A549 (cell line): ENCODE measurements around the gene LRP4. TPM values are rescaled to one million over a fixed set of nuclear protein-coding genes. Genes with fewer than 3 reads are reported as not detected.

ENCODE experiments used
- ATAC-seq, 2 experiments: fragments of 200-7000 bp in 1 of 2; fragments of >200 bp in 1 of 2; cut with Nextera tagmentation in 1 of 2; cut with Tn5 transposase in 1 of 2; 3 replicates each; pipeline versions ENCODE4 v1.8.0 to v1.9.1; 2018 to 2020; ENCODE audit warnings: mild to moderate bottlenecking in 1 of 2, moderate library complexity in 1 of 2
- CTCF ChIA-PET: fragments of 300-600 bp; sonication (Branson Sonifier 250); formaldehyde crosslinking; extraction: SDS; loops from one replicate; lab custom pipeline; 2021; ENCODE audit warnings: antibody characterized with exemption, inconsistent platforms; lab: Yijun Ruan, JAX
- POLR2A ChIA-PET: fragments of 350-600 bp; formaldehyde crosslinking; extraction: SDS; loops from one replicate; lab custom pipeline; 2021; ENCODE audit warnings: antibody characterized with exemption, inconsistent platforms; lab: Yijun Ruan, JAX
- DNase-seq, 2 experiments: peaks; one replicate each; pipeline versions ENCODE4 v3.0.0 to v3.0.0-alpha.2; 2011 to 2016; ENCODE audit warnings: low read depth in 1 of 2, low spot score in 1 of 2
- FAIRE-seq: peaks from 2 replicates; lab custom pipeline; 2011; peaks lifted over from hg19 to GRCh38; lab: Jason Lieb, UNC
- H3K27ac ChIP-seq, 2 experiments: fragments of >200 bp; sonication (Bioruptor Twin); formaldehyde crosslinking; 3 replicates each; pipeline ENCODE4 v1.5.1; 2016 to 2017
- H3K4me1 ChIP-seq: fragments of >200 bp; sonication (Bioruptor Twin); formaldehyde crosslinking; 3 replicates; pipeline ENCODE4 v1.6.1; 2016
- H3K4me2 ChIP-seq: fragments of >200 bp; sonication (Bioruptor Twin); formaldehyde crosslinking; 3 replicates; pipeline ENCODE4 v1.6.1; 2016
- H3K4me3 ChIP-seq: fragments of >200 bp; sonication (Bioruptor Twin); formaldehyde crosslinking; 3 replicates; pipeline ENCODE4 v1.5.1; 2016
- H3K9me3 ChIP-seq: fragments of >200 bp; sonication (Bioruptor Twin); formaldehyde crosslinking; 3 replicates; pipeline ENCODE4 v1.6.1; 2016
- BCL3 ChIP-seq: fragments of >200 bp; sonication (Bioruptor Twin); formaldehyde crosslinking; IDR thresholded peaks from 3 replicates; pipeline ENCODE4 v1.6.1; 2016
- CBX8 ChIP-seq: fragments of 200-600 bp; sonication (generic); IDR thresholded peaks from 2 replicates; pipeline ENCODE4 v1.6.1; 2016
- CHD2 ChIP-seq: fragments of 150-350 bp; IDR thresholded peaks from 2 replicates; pipeline ENCODE4 v1.6.1; 2014; ENCODE audit warnings: low read length; ENCODE audit not compliant: partially characterized antibody
- CHD4 ChIP-seq: fragments of 200-600 bp; sonication (generic); IDR thresholded peaks from 2 replicates; pipeline ENCODE4 v1.6.1; 2016; ENCODE audit warnings: antibody characterized with exemption, mild to moderate bottlenecking, borderline replicate concordance
- EHF ChIP-seq: fragments of 250-450 bp; sonication (Bioruptor Pico); IDR thresholded peaks from 2 replicates; pipeline ENCODE4 v1.5.0; 2020; ENCODE audit warnings: mild to moderate bottlenecking
- EHMT2 ChIP-seq: fragments of 200-600 bp; sonication (generic); IDR thresholded peaks from 2 replicates; pipeline ENCODE4 v1.6.1; 2016; ENCODE audit warnings: antibody characterized with exemption, low read depth, mild to moderate bottlenecking, moderate library complexity
- HES2 ChIP-seq: fragments of >200 bp; sonication (Bioruptor Twin); formaldehyde crosslinking; IDR thresholded peaks from 2 replicates; pipeline ENCODE4 v1.6.1; 2016
- HEYL ChIP-seq: fragments of 250-450 bp; sonication (Bioruptor Pico); IDR thresholded peaks from 2 replicates; pipeline ENCODE4 v1.8.0; 2021; ENCODE audit warnings: mild to moderate bottlenecking, moderate library complexity
- JUNB ChIP-seq: fragments of >200 bp; sonication (Bioruptor Twin); formaldehyde crosslinking; IDR thresholded peaks from 2 replicates; pipeline ENCODE4 v1.6.1; 2016
- KDM1A ChIP-seq: fragments of 200-600 bp; sonication (generic); IDR thresholded peaks from 2 replicates; pipeline ENCODE4 v1.6.1; 2016; ENCODE audit warnings: low read depth, mild to moderate bottlenecking
- MAX ChIP-seq: IDR thresholded peaks from 2 replicates; pipeline ENCODE4 v1.6.1; 2012
- MYC ChIP-seq: IDR thresholded peaks from 2 replicates; pipeline ENCODE4 v1.6.1; 2012; ENCODE audit warnings: mild to moderate bottlenecking, inconsistent platforms, low read length, improper control_type of control experiment, borderline replicate concordance
- RAD21 ChIP-seq, 2 experiments: fragments of >200 bp in 1 of 2; sonication (Bioruptor Twin) in 1 of 2; formaldehyde crosslinking in 1 of 2; IDR thresholded peaks in 1 of 2; conservative IDR thresholded peaks in 1 of 2; 2 replicates in 1 of 2; 3 replicates in 1 of 2; pipeline ENCODE4 v1.6.1; 2012 to 2018; ENCODE audit warnings: inconsistent platforms in 1 of 2
- RARB ChIP-seq: fragments of 250-450 bp; sonication (Bioruptor Pico); IDR thresholded peaks from 2 replicates; pipeline ENCODE4 v1.8.0; 2021; ENCODE audit warnings: mild to moderate bottlenecking, moderate library complexity
- SMC3 ChIP-seq: fragments of >200 bp; sonication (Bioruptor Twin); formaldehyde crosslinking; IDR thresholded peaks from 3 replicates; pipeline ENCODE4 v1.6.1; 2018; ENCODE audit warnings: inconsistent platforms
- SREBF2 ChIP-seq: fragments of 450-650 bp; IDR thresholded peaks from 2 replicates; pipeline ENCODE4 v1.6.1; 2014; ENCODE audit warnings: mild to moderate bottlenecking, moderate library complexity
- ZNF302 ChIP-seq: fragments of 250-450 bp; sonication (Bioruptor Pico); IDR thresholded peaks from 2 replicates; pipeline ENCODE4 v1.9.0; 2021; ENCODE audit warnings: inconsistent platforms, mild to moderate bottlenecking, moderate library complexity
- WGBS: methylation state at CpG from one replicate; pipeline ENCODE4 v1.1.6; 2017; ENCODE audit errors: missing lambda C conversion rate; 5-methylcytosine and 5-hydroxymethylcytosine counted together
- polyA plus RNA-seq, 4 experiments: library from polyadenylated mRNA; depleted of rRNA in 3 of 4; stranded (reverse); fragments of >200 nt; fragmentation: RNase III in 1 of 4; extraction: RNeasy Plus Mini Kit Qiagen cat#74134 plus additional on column Dnase treatment in 1 of 4; gene quantifications; 2 replicates in 3 of 4; 3 replicates in 1 of 4; pipeline ENCODE4 v1.2.3, GENCODE V29; 2011 to 2017
- TF ChIP-seq, protein P1 (sequence below): IDR thresholded peaks from 2 replicates; pipeline ENCODE4 v1.6.1; 2012; ENCODE audit warnings: low read depth, borderline replicate concordance

The LRP4 gene
- polyA plus RNA-seq, 2 of the 4 experiments (the other 2 are of a cell fraction): 4.0 to 6.4 TPM

GRCh38 chr11:46917762-46918082 lies 628 bp downstream of the LRP4 start:
- WGBS: under 1% methylated on average over 20 of the region's 22 CpGs
- H3K4me2 ChIP-seq: peak overlapping the region; percentile 96
- H3K27ac ChIP-seq: peak overlapping the region; percentile 68 to 85
- peaks cover 21% of the 10 kb centered on the region for H3K4me1 ChIP-seq
- ATAC-seq (peak in 1 of 2 experiments; percentile 6; a peak in 3 of 6 replicates), FAIRE-seq (no peak), DNase-seq (no peak)
- H3K4me3 ChIP-seq: peak overlapping the region; percentile 55
- POLR2A ChIA-PET: interaction anchor here (0.6 to 0.8 kb wide), 2 partner anchors 235 to 845 kb away, joined by 3 to 5 read pairs; no protein-coding TSS in a partner anchor
- no peaks in the 10 kb centered on the region for H3K9me3 ChIP-seq
- CTCF ChIA-PET: interaction anchor here (1.0 to 8.2 kb wide), 6 partner anchors 12 to 243 kb away, joined by 3 to 103 read pairs (median 7); no protein-coding TSS in a partner anchor
- TF ChIP-seq MYC (no peak), ZNF302 (CRISPR knock-in tag) (no peak), HES2 (no peak), SREBF2 (no peak), BCL3 (no peak), HEYL (CRISPR knock-in tag) (no peak), EHMT2 (no peak), RARB (CRISPR knock-in tag) (no peak), CHD2 (no peak), KDM1A (no peak)

- POLR2A ChIA-PET: interaction anchor here (0.6 to 1.4 kb wide), 5 partner anchors 19 to 846 kb away, joined by 3 to 5 read pairs (median 3); partner anchors contain the start of gene CSTPP1
- CTCF ChIA-PET: interaction anchor here (0.7 to 8.2 kb wide), 17 partner anchors 10 to 247 kb away, joined by 3 to 103 read pairs (median 4); partner anchors contain the start of gene CSTPP1
Measured at GRCh38 chr11:46917109-46917761, 1.1 kb downstream of the LRP4 start.

DNA sequence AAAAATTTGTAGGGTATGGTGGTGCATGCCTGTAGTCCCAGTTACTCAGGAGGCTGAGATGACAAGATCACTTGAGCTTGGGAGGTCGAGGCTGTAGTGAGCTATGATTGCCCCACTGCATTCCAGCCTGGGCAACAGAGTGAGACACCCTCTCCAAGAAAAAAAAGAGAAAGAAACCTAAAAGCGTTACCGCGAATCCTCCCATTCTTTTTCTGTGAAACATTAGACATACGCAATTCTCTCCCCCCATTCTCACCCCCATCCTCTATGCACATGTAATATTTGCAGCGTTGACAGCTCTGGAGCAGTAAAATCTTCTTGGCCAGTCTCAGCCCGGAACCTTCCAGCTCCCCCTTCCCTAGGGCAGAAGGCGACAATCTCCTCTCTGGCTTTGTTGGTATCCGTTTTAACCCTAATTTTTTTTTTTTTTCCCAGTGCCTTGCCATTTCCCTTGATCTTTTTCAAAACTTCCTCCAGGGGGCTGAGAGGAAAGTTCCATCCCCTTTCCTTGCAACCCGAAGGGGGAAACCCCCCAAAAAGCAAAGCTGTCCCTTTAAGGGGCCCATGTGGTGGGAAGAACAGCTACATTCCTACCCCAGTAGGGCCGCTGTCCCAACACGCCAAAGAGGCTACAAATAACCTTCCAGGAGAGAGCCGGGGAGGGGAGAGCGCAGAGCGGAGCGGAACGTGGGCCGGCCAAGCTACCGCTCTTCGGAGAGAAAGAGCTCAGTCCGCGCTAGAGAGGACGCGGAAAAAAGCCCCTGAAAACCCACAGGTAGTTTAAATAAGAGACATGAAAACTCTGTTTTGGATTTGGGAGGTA lies 1.9 kb downstream of the LRP4 start:
- FAIRE-seq (no peak), DNase-seq (peak; percentile 66 to 94), ATAC-seq (peak; percentile 69 to 85)
- Histone ChIP-seq H3K9me3 (no peaks in the 10 kb centered on the region), H3K4me1 (peaks cover 21% of the 10 kb centered on the region), H3K4me3 (peak overlapping the region; percentile 55), H3K27ac (peak overlapping the region; percentile 68 to 85), H3K4me2 (peak overlapping the region; percentile 96)
- POLR2A ChIA-PET: interaction anchor here (0.6 to 1.4 kb wide), 4 partner anchors 20 to 611 kb away, joined by 3 to 4 read pairs (median 3); partner anchors contain the start of gene CSTPP1
- CTCF ChIA-PET: interaction anchor here (0.6 to 8.2 kb wide), 22 partner anchors 9 to 444 kb away, joined by 3 to 103 read pairs (median 3); partner anchors contain the start of gene CSTPP1
- TF ChIP-seq RAD21 (conservative IDR thresholded peaks at IDR 0.05 in 1 of 2, IDR thresholded peaks at IDR 0.05 in 1 of 2): peak in 1 of 2 experiments; percentile 17; a peak in 2 of 5 replicates
- peak; percentile 66 for TF ChIP-seq MAX
- TF ChIP-seq, protein P1, sequence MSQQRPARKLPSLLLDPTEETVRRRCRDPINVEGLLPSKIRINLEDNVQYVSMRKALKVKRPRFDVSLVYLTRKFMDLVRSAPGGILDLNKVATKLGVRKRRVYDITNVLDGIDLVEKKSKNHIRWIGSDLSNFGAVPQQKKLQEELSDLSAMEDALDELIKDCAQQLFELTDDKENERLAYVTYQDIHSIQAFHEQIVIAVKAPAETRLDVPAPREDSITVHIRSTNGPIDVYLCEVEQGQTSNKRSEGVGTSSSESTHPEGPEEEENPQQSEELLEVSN: 0 out of 2 replicates have a peak, but pooled peaks have one; percentile 17
- TF ChIP-seq CHD4: no peak
- TF ChIP-seq JUNB: no peak
- peak; percentile 24; the same call in 1 of the 3 replicates for TF ChIP-seq SMC3
- TF ChIP-seq CBX8: no peak
- 29% methylated on average over 24 of the region's 24 CpGs for WGBS

More at GRCh38 chr11:46917109-46917761, 1.1 kb downstream of the LRP4 start:
- ATAC-seq (peak; percentile 17 to 41; a peak in 5 of 6 replicates), DNase-seq (peak in 1 of 2 experiments; percentile 48), FAIRE-seq (no peak)
- 2% methylated on average over 31 of the region's 31 CpGs for WGBS
- TF ChIP-seq, protein P1: 0 out of 2 replicates have a peak, but pooled peaks have one; percentile 4
- no peak for TF ChIP-seq EHF (CRISPR knock-in tag)
- Histone ChIP-seq H3K4me2 (peak overlapping the region; percentile 96), H3K4me1 (peaks cover 21% of the 10 kb centered on the region), H3K27ac (peak overlapping the region; percentile 68 to 85), H3K9me3 (no peaks in the 10 kb centered on the region), H3K4me3 (peak overlapping the region; percentile 55)
